D341Med (cell line): Measurements from ENCODE around the gene MCEE.
"Not testable (repeated sequence)": the region's sequence is repeated elsewhere in the genome, so short reads cannot be mapped to it uniquely, and the experiment has no call there.

Experiments
- DNase-seq: peaks from one replicate; pipeline ENCODE4 v3.0.0; 2012; ENCODE audit warnings: low spot score

MCEE gene

GRCh38 chr2:71126957-71127356 is 3.1 kb downstream of the MCEE start:
- DNase-seq, result no peak

- no peak for DNase-seq
Measured at GRCh38 chr2:71125506-71126294, 4.3 kb downstream of the MCEE start.

GRCh38 chr2:71122387-71123298 is 7.4 kb downstream of the MCEE start:
- DNase-seq, result no peak

- no peak for DNase-seq
Measured at GRCh38 chr2:71121479-71121878, 8.6 kb downstream of the MCEE start.

- no peak for DNase-seq
Measured at GRCh38 chr2:71120195-71120594, 9.8 kb downstream of the MCEE start.

- DNase-seq, result no peak
Measured at GRCh38 chr2:71117063-71117462, 13.0 kb downstream of the MCEE start.

- DNase-seq, result no peak
Measured at GRCh38 chr2:71113843-71114242, 16.2 kb downstream of the MCEE start.

GRCh38 chr2:71108091-71108490 is 21.9 kb downstream of the MCEE start:
- no peak for DNase-seq

GRCh38 chr2:71106463-71106862 is 23.6 kb downstream of the MCEE start:
- DNase-seq, result not testable (repeated sequence)

GRCh38 chr2:71103809-71104208 is 26.2 kb downstream of the MCEE start:
- DNase-seq, result no peak

GRCh38 chr2:71102981-71103681 is 26.9 kb downstream of the MCEE start:
- no peak for DNase-seq

- no peak for DNase-seq
Measured at GRCh38 chr2:71101656-71102055, 28.4 kb downstream of the MCEE start.

GRCh38 chr2:71100195-71100964 is 29.6 kb downstream of the MCEE start:
- peak; percentile 76 for DNase-seq

- not testable (repeated sequence) for DNase-seq
Measured at GRCh38 chr2:71092491-71093260, 37.4 kb downstream of the MCEE start.

GRCh38 chr2:71091808-71092207 is 38.2 kb downstream of the MCEE start:
- DNase-seq, result not testable (repeated sequence)

- DNase-seq, result not testable (repeated sequence)
Measured at GRCh38 chr2:71089475-71089874, 40.6 kb downstream of the MCEE start.

GRCh38 chr2:71085325-71086003 is 44.6 kb downstream of the MCEE start:
- DNase-seq, result peak; percentile 42

- not testable (repeated sequence) for DNase-seq
Measured at GRCh38 chr2:71083752-71084312, 46.2 kb downstream of the MCEE start.

GRCh38 chr2:71083297-71083696 is 46.7 kb downstream of the MCEE start:
- not testable (repeated sequence) for DNase-seq
